Muscle layer of duodenum (tissue), 2 donors: ENCODE measurements around the gene LOXHD1.

ENCODE experiments used
- H3K27ac ChIP-seq: one replicate; pipeline ENCODE4 v1.7.0; 2013; ENCODE audit warnings: mild to moderate bottlenecking, low read length
- H3K27me3 ChIP-seq: one replicate; pipeline ENCODE4 v1.7.0; 2013; ENCODE audit warnings: low read depth, mild to moderate bottlenecking, control low read depth, low read length
- H3K36me3 ChIP-seq, 2 donors: one replicate each; pipeline ENCODE4 v1.7.0; 2013; ENCODE audit warnings: low read length in 2 of 2, control low read depth in 1 of 2, mild to moderate bottlenecking in 1 of 2; ENCODE audit not compliant: insufficient read depth in 2 of 2, control insufficient read depth in 1 of 2
- H3K4me1 ChIP-seq, 2 donors: one replicate each; pipeline ENCODE4 v1.7.0; 2013; ENCODE audit warnings: low read length in 2 of 2, mild to moderate bottlenecking in 2 of 2, control low read depth in 1 of 2, moderate library complexity in 1 of 2; ENCODE audit not compliant: insufficient read depth in 2 of 2, control insufficient read depth in 1 of 2
- H3K4me3 ChIP-seq, 2 donors: one replicate each; pipeline ENCODE4 v1.7.0; 2013; ENCODE audit warnings: low read length in 2 of 2, low read depth in 1 of 2, mild to moderate bottlenecking in 1 of 2
- H3K9me3 ChIP-seq, 2 donors: one replicate each; pipeline ENCODE4 v1.7.0; 2013; ENCODE audit warnings: low read length in 2 of 2, control low read depth in 1 of 2, mild to moderate bottlenecking in 1 of 2; ENCODE audit not compliant: control insufficient read depth in 1 of 2
- donor health status: healthy.

LOXHD1 gene

DNA sequence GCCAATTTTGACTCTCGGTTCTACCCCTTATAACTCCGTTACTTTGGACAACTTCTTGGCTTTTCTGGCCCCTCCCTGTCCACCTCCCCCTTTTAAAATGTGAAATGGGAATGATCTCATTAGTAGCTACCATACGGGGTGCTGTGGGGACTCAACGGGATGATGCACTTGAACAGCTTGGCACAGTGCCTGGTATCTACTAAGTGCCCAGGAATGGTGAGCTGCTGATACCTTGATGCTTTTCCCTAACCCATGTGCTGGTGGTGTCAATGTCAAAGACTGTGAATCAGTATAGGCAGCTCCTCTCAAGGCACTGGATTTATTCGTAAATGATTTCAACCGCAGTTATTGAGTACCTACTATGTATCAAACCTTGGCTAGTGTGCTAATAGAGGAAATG, 204.2 kb downstream of the LOXHD1 start:
- Histone ChIP-seq H3K36me3 (peaks cover 0 to 18% of the 10 kb centered on the region in 2 donors), H3K4me1 (no peaks in the 10 kb centered on the region), H3K27me3 (no peaks in the 10 kb centered on the region), H3K9me3 (peaks cover 8 to 13% of the 10 kb centered on the region in 2 donors), H3K27ac (no peak overlapping the region), H3K4me3 (no peak overlapping the region)

GRCh38 chr18:46449499-46449898, 207.5 kb downstream of the LOXHD1 start:
- Histone ChIP-seq H3K9me3 (peaks cover 8 to 14% of the 10 kb centered on the region in 2 donors), H3K4me1 (no peaks in the 10 kb centered on the region)

DNA sequence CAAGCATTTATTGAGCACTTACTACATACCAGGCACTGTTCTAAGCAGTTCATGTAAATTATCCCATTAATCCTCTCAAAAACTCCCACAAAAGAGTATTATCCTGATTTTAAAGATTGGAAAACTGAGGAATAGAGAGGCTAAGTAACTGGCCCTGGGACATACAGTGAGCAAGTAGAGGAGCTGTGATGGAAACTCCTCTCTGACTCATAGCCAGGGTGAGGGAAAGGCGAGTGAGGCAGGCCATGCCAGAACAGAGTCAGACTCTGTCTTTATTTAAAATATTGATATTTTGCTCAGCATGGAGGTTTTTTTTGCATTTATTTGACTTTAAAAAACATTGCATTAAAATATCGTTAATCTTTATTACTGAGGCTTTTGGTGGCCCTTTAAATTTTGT, 208.0 kb downstream of the LOXHD1 start:
- no peak overlapping the region for H3K27ac ChIP-seq
- H3K9me3 ChIP-seq = peaks cover 8 to 16% of the 10 kb centered on the region in 2 donors
- H3K27me3 ChIP-seq = no peaks in the 10 kb centered on the region
- no peaks in the 10 kb centered on the region for H3K4me1 ChIP-seq
- no peak overlapping the region for H3K4me3 ChIP-seq
- H3K36me3 ChIP-seq = peaks cover 0 to 13% of the 10 kb centered on the region in 2 donors

More at GRCh38 chr18:46449499-46449898, 207.5 kb downstream of the LOXHD1 start:
- Histone ChIP-seq H3K27ac (no peak overlapping the region), H3K4me3 (no peak overlapping the region), H3K27me3 (no peaks in the 10 kb centered on the region), H3K36me3 (peaks cover 0 to 13% of the 10 kb centered on the region in 2 donors)

GRCh38 chr18:46448347-46448746, 208.7 kb downstream of the LOXHD1 start:
- Histone ChIP-seq H3K9me3 (peaks cover 8 to 19% of the 10 kb centered on the region in 2 donors), H3K36me3 (peaks cover 0 to 13% of the 10 kb centered on the region in 2 donors), H3K27ac (no peak overlapping the region), H3K27me3 (no peaks in the 10 kb centered on the region), H3K4me3 (no peak overlapping the region), H3K4me1 (no peaks in the 10 kb centered on the region)

DNA sequence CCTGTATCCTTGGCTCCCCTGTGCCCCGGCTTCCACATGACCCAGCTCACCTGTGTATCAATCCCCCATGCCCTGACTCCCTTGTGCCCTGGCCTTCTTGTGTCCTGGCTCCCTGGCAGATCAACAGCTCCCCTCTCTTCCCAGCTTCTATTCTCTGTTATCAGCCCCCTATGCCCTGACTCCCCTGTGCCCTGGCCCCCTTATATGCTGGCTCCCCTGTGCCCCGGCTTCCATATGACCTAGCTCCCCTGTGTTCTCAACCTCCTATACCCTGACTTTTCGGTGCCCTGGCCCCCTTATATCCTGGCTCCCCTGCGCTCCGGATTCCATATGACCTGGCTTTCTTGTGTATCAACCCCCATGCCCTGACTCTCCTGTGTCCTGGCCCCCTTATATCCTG, 209.2 kb downstream of the LOXHD1 start:
- Histone ChIP-seq H3K4me1 (no peaks in the 10 kb centered on the region), H3K9me3 (peaks cover 8 to 22% of the 10 kb centered on the region in 2 donors), H3K36me3 (peaks cover 0 to 13% of the 10 kb centered on the region in 2 donors), H3K27me3 (no peaks in the 10 kb centered on the region), H3K4me3 (no peak overlapping the region), H3K27ac (no peak overlapping the region)

- Histone ChIP-seq H3K27ac (no peak overlapping the region), H3K4me3 (no peak overlapping the region), H3K27me3 (no peaks in the 10 kb centered on the region), H3K4me1 (no peaks in the 10 kb centered on the region), H3K9me3 (peaks cover 8 to 23% of the 10 kb centered on the region in 2 donors), H3K36me3 (peaks cover 0 to 13% of the 10 kb centered on the region in 2 donors)
Measured at GRCh38 chr18:46447323-46447722, 209.7 kb downstream of the LOXHD1 start.

GRCh38 chr18:46445522-46446313, 211.3 kb downstream of the LOXHD1 start:
- no peak overlapping the region for H3K27ac ChIP-seq
- H3K4me3 ChIP-seq = no peak overlapping the region
- H3K9me3 ChIP-seq = peaks cover 6 to 15% of the 10 kb centered on the region in 2 donors
- H3K36me3 ChIP-seq = peaks cover 0 to 9% of the 10 kb centered on the region in 2 donors
- no peaks in the 10 kb centered on the region for H3K27me3 ChIP-seq
- no peaks in the 10 kb centered on the region for H3K4me1 ChIP-seq

DNA sequence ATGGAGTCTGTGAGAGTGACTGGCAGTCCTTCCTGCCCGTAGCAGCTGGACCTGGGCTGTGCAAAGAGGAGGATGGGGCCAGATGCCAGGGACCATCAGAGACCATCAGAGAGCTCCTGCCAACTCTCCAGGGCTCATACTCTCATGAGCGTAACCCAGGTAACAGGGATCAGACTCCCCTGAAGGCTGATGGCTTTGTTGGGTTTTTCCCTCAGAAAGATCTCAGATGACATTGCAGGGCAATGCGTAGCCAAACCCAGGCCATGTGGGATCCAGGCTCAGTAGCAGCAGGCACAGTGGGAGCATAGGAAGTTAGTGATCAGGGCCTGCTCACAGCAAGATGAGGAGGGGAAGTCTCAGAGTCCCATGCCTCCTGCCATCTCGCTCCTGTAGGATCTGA, 218.0 kb downstream of the LOXHD1 start:
- Histone ChIP-seq H3K36me3 (no peaks in the 10 kb centered on the region), H3K4me1 (no peaks in the 10 kb centered on the region)

GRCh38 chr18:46437061-46437460, 220.0 kb downstream of the LOXHD1 start:
- Histone ChIP-seq H3K4me3 (no peak overlapping the region), H3K27ac (no peak overlapping the region), H3K4me1 (no peaks in the 10 kb centered on the region), H3K27me3 (no peaks in the 10 kb centered on the region), H3K9me3 (no peaks in the 10 kb centered on the region), H3K36me3 (no peaks in the 10 kb centered on the region)

More for the DNA sequence above, 218.0 kb downstream of the LOXHD1 start:
- Histone ChIP-seq H3K27ac (no peak overlapping the region), H3K9me3 (peaks cover 0 to 7% of the 10 kb centered on the region in 2 donors), H3K4me3 (no peak overlapping the region), H3K27me3 (no peaks in the 10 kb centered on the region)

GRCh38 chr18:46436621-46437020, 220.4 kb downstream of the LOXHD1 start:
- no peaks in the 10 kb centered on the region for H3K4me1 ChIP-seq
- H3K36me3 ChIP-seq = no peaks in the 10 kb centered on the region
- no peaks in the 10 kb centered on the region for H3K27me3 ChIP-seq
- no peaks in the 10 kb centered on the region for H3K9me3 ChIP-seq
- no peak overlapping the region for H3K27ac ChIP-seq
- H3K4me3 ChIP-seq = no peak overlapping the region

- H3K36me3 ChIP-seq = no peaks in the 10 kb centered on the region
- no peak overlapping the region for H3K27ac ChIP-seq
- H3K27me3 ChIP-seq = no peaks in the 10 kb centered on the region
- no peaks in the 10 kb centered on the region for H3K9me3 ChIP-seq
- H3K4me1 ChIP-seq = no peaks in the 10 kb centered on the region
- H3K4me3 ChIP-seq = no peak overlapping the region
Measured at GRCh38 chr18:46435031-46435430, 222.0 kb downstream of the LOXHD1 start.

DNA sequence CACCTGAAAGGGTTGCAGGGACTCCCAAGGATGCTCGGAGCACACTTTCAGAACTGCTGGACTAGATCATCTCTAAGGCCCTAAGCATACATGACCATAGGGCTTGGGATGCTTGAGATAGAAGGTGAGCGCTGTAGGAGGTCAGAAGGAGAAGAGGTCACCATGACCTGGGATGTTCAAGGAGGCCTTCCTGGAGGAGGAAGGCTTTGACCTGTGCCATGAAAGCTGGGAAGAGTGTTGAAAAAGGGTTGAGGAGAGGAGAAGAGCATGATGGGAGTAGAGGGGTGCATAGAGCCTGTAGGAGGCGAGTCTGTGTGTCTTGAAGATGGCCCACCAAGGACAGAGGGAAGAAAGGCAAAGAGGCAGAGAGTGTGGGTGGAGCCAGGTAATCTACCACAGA, 222.4 kb downstream of the LOXHD1 start:
- H3K4me3 ChIP-seq = no peak overlapping the region
- H3K9me3 ChIP-seq = no peaks in the 10 kb centered on the region
- no peaks in the 10 kb centered on the region for H3K27me3 ChIP-seq
- H3K27ac ChIP-seq = no peak overlapping the region
- no peaks in the 10 kb centered on the region for H3K36me3 ChIP-seq
- H3K4me1 ChIP-seq = no peaks in the 10 kb centered on the region
